Adipocyte (in vitro differentiated cells): ENCODE results near the gene NPAS3.

ENCODE experiments used
- DNase-seq: peaks from one replicate; pipeline ENCODE4 v3.0.0-alpha.2; 2015; ENCODE audit warnings: low read depth
- H3K27me3 ChIP-seq: replicated peaks from 2 replicates; pipeline ENCODE4 v1.7.0; 2013; ENCODE audit warnings: mild to moderate bottlenecking, low read length, moderate library complexity; ENCODE audit not compliant: control insufficient read depth, insufficient read depth
- H3K36me3 ChIP-seq: 2 replicates; pipeline ENCODE4 v1.7.0; 2013; ENCODE audit warnings: low read length, mild to moderate bottlenecking, moderate library complexity; ENCODE audit not compliant: control insufficient read depth, insufficient read depth, severe bottlenecking
- H3K4me1 ChIP-seq: 2 replicates; pipeline ENCODE4 v1.7.0; 2013; ENCODE audit warnings: mild to moderate bottlenecking, low read length, moderate library complexity; ENCODE audit not compliant: control insufficient read depth, insufficient read depth
- H3K4me3 ChIP-seq: 2 replicates; pipeline ENCODE4 v1.7.0; 2013; ENCODE audit warnings: mild to moderate bottlenecking, low read length, moderate library complexity
- H3K9ac ChIP-seq: 2 replicates; pipeline ENCODE4 v1.7.0; 2013; ENCODE audit warnings: mild to moderate bottlenecking, low read length, moderate library complexity
- H3K9me3 ChIP-seq: 2 replicates; pipeline ENCODE4 v1.7.0; 2013; ENCODE audit warnings: mild to moderate bottlenecking, low read length, moderate library complexity; ENCODE audit not compliant: control insufficient read depth

Gene NPAS3

DNA sequence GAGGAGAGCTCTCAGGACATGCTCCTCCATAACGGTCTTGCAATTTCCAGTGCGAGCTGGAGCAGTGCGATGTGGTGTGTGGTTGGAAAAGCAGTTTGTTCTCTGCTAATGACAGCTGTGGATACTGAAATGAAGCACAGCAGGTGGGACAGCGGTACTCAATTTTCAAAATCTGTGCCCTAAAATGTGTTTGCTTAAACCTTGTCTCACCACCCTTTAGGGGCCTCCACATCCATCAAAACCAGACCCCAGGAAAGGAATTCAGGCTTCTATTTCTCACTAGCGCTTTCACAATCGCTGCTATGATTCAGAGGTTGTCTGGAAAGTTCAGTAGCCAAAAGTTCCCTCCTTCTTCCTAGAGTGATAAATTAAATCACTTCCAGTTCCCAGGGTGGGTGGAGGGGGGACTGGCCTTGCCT is 571.4 kb downstream of the NPAS3 start:
- Histone ChIP-seq H3K9me3 (no peaks in the 10 kb centered on the region), H3K36me3 (no peaks in the 10 kb centered on the region), H3K27me3 (peaks cover 3% of the 10 kb centered on the region), H3K4me1 (peaks cover 20% of the 10 kb centered on the region), H3K4me3 (no peak overlapping the region), H3K9ac (no peak overlapping the region)
- peak; percentile 23 for DNase-seq

GRCh38 chr14:33510991-33511390 is 572.3 kb downstream of the NPAS3 start:
- H3K9me3 ChIP-seq: no peaks in the 10 kb centered on the region

GRCh38 chr14:33511851-33512640 is 573.4 kb downstream of the NPAS3 start:
- Histone ChIP-seq H3K4me3 (no peak overlapping the region), H3K36me3 (no peaks in the 10 kb centered on the region), H3K9ac (no peak overlapping the region), H3K9me3 (no peaks in the 10 kb centered on the region), H3K4me1 (peaks cover 20% of the 10 kb centered on the region), H3K27me3 (peaks cover 3% of the 10 kb centered on the region)
- peak; percentile 8 for DNase-seq

More at GRCh38 chr14:33510991-33511390, 572.3 kb downstream of the NPAS3 start:
- H3K27me3 ChIP-seq: peaks cover 3% of the 10 kb centered on the region
- DNase-seq: no peak
- H3K36me3 ChIP-seq: no peaks in the 10 kb centered on the region
- H3K4me3 ChIP-seq: no peak overlapping the region
- H3K4me1 ChIP-seq: peaks cover 20% of the 10 kb centered on the region
- H3K9ac ChIP-seq: no peak overlapping the region

GRCh38 chr14:33515441-33515840 is 576.8 kb downstream of the NPAS3 start:
- Histone ChIP-seq H3K4me3 (no peak overlapping the region), H3K27me3 (peaks cover 6% of the 10 kb centered on the region), H3K36me3 (no peaks in the 10 kb centered on the region), H3K9ac (no peak overlapping the region), H3K4me1 (peaks cover 13% of the 10 kb centered on the region), H3K9me3 (no peaks in the 10 kb centered on the region)
- no peak for DNase-seq

GRCh38 chr14:33515899-33516298 is 577.2 kb downstream of the NPAS3 start:
- no peaks in the 10 kb centered on the region for H3K36me3 ChIP-seq
- DNase-seq: no peak
- H3K9ac ChIP-seq: no peak overlapping the region
- peaks cover 11% of the 10 kb centered on the region for H3K4me1 ChIP-seq
- peaks cover 6% of the 10 kb centered on the region for H3K27me3 ChIP-seq
- no peaks in the 10 kb centered on the region for H3K9me3 ChIP-seq
- H3K4me3 ChIP-seq: no peak overlapping the region

DNA sequence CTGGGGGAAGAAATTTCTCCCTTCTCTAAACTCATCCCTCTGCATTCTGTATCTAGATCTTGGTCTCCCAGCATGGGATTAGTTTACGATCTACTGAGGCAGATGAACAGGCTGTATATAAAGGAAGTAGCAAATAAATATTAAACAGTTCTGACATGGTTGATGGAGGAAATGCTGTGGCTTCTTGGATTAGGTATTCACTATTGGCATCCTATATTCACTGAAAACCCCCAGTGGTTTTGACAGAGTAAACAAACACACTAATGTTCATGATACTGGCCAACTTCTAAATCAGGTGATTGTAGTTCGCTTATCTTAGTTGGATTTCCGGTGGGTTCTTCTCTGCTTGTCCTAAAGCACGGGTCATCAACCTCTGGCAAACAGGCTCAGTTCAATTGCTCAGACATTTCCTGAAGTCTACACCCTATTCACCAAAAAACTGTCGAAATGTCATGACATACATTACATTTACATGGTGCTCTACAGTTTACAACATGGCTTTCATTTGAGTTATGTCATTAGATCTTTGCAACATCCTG is 578.3 kb downstream of the NPAS3 start:
- no peak for DNase-seq
- no peak overlapping the region for H3K9ac ChIP-seq

GRCh38 chr14:33521192-33521591 is 582.5 kb downstream of the NPAS3 start:
- no peak overlapping the region for H3K9ac ChIP-seq
- no peaks in the 10 kb centered on the region for H3K36me3 ChIP-seq
- H3K9me3 ChIP-seq: no peaks in the 10 kb centered on the region
- no peak for DNase-seq
- H3K27me3 ChIP-seq: peaks cover 3% of the 10 kb centered on the region
- no peak overlapping the region for H3K4me3 ChIP-seq
- H3K4me1 ChIP-seq: peaks cover 7% of the 10 kb centered on the region

More for the DNA sequence above, 578.3 kb downstream of the NPAS3 start:
- Histone ChIP-seq H3K36me3 (no peaks in the 10 kb centered on the region), H3K4me3 (no peak overlapping the region), H3K4me1 (peaks cover 6% of the 10 kb centered on the region), H3K9me3 (no peaks in the 10 kb centered on the region), H3K27me3 (peaks cover 6% of the 10 kb centered on the region)

DNA sequence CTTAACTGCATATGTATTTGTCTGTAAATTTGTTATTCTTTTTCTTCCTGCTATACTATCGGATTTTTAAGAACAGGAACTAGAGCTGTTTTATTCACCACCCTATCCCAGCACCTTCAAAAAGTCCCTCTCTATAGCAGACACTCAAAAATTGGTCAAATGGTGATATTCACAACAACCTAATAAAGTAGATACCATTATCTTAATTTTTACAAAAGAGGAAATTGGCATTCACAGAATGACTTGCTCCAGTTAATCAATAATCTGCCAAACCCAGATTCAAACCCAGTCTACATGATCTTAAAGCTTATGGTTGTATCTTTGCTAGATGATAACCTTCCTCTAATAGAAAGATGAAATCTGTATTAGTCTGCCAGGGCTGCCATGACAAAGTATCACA is 585.6 kb downstream of the NPAS3 start:
- Histone ChIP-seq H3K9me3 (no peaks in the 10 kb centered on the region), H3K4me1 (peaks cover 7% of the 10 kb centered on the region), H3K4me3 (no peak overlapping the region), H3K9ac (no peak overlapping the region), H3K27me3 (peaks cover 7% of the 10 kb centered on the region), H3K36me3 (no peaks in the 10 kb centered on the region)
- DNase-seq: no peak

DNA sequence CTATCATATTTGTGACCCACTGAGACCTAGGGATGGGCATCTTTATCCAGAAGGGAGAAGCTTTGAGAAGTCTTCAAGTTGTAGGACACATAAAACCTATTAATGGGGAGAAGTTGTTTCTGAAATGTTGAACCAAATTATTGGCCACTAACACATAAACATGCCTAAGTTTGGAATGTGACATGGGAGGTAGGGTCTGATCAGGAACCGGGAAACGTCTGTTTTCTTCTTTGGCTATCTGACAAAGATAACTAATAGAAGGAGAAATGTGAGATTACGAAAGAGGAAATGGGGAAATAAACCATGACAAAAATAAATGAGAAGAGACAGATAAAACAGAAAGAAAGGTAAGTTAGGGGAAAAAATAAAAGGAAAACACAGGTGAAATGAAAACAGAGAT is 586.9 kb downstream of the NPAS3 start:
- Histone ChIP-seq H3K9ac (no peak overlapping the region), H3K4me1 (peaks cover 7% of the 10 kb centered on the region), H3K36me3 (no peaks in the 10 kb centered on the region), H3K4me3 (no peak overlapping the region), H3K27me3 (peaks cover 7% of the 10 kb centered on the region), H3K9me3 (no peaks in the 10 kb centered on the region)
- DNase-seq: no peak

- DNase-seq: no peak
- Histone ChIP-seq H3K27me3 (peaks cover 7% of the 10 kb centered on the region), H3K4me1 (peaks cover 7% of the 10 kb centered on the region), H3K9ac (no peak overlapping the region), H3K36me3 (no peaks in the 10 kb centered on the region), H3K4me3 (no peak overlapping the region), H3K9me3 (no peaks in the 10 kb centered on the region)
Observed at GRCh38 chr14:33527023-33527634, 588.5 kb downstream of the NPAS3 start.

DNA sequence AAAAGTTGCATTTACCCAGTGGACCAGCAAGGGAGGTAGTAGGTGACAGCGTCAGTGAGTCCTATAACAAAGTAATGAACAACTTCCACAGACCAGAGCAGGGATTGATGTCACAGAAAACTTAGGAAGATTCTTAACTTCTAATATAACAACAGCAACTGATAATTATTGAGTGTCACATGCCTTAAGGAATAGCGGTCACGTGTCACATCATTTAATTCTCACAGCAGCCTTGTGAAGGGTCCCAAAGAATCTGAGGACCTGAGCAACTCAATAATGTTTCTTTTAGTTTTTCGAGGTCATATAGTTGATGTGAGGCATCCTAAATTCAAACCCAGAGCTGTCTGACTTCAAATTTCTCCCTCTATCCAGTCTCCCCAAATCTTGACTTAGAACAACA is 590.0 kb downstream of the NPAS3 start:
- DNase-seq: no peak
- peaks cover 5% of the 10 kb centered on the region for H3K4me1 ChIP-seq
- H3K4me3 ChIP-seq: no peak overlapping the region
- H3K9me3 ChIP-seq: no peaks in the 10 kb centered on the region
- no peaks in the 10 kb centered on the region for H3K36me3 ChIP-seq
- peaks cover 7% of the 10 kb centered on the region for H3K27me3 ChIP-seq
- no peak overlapping the region for H3K9ac ChIP-seq
